Measurements from ENCODE around the gene LPP.

DNA sequence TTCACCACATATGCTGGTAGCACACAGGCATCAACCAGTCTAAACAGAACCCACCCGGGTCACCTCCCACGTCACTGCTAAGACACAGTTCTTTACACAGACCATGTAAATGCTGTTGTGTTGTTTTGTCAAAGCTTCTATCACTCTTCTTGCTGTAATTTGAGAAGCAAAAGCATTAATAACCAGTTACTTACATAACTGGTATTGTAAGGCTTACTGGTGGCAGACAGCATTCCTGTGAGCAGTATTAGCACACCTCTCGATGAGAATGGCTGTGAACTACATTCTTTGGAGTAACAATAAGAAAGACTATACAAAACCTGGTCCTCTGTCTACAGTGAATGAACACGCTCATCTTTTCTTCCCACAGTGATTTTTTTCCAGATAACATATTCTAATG lies 479.2 kb downstream of the LPP start:
- TF ChIP-seq, protein P1, sequence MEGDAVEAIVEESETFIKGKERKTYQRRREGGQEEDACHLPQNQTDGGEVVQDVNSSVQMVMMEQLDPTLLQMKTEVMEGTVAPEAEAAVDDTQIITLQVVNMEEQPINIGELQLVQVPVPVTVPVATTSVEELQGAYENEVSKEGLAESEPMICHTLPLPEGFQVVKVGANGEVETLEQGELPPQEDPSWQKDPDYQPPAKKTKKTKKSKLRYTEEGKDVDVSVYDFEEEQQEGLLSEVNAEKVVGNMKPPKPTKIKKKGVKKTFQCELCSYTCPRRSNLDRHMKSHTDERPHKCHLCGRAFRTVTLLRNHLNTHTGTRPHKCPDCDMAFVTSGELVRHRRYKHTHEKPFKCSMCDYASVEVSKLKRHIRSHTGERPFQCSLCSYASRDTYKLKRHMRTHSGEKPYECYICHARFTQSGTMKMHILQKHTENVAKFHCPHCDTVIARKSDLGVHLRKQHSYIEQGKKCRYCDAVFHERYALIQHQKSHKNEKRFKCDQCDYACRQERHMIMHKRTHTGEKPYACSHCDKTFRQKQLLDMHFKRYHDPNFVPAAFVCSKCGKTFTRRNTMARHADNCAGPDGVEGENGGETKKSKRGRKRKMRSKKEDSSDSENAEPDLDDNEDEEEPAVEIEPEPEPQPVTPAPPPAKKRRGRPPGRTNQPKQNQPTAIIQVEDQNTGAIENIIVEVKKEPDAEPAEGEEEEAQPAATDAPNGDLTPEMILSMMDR (IDR thresholded peaks at IDR 0.05), result no peak
- no peak for TF ChIP-seq POLR2A (IDR thresholded peaks at IDR 0.05)
- TF ChIP-seq EP300 (IDR thresholded peaks at IDR 0.05), result no peak

Data from ovary (tissue), 3 donors.